K562 (cell line): Measurements from ENCODE around the gene TNRC6B. TPM values are rescaled to one million over a fixed set of nuclear protein-coding genes. Genes with fewer than 3 reads are reported as not detected.

Experiments
- ATAC-seq: fragments of 200-7000 bp; cut with Tn5 transposase; 3 replicates; pipeline ENCODE4 v1.9.1; 2020; ENCODE audit warnings: moderate library complexity
- BruUV-seq: library from RNA; stranded (reverse); fragments of 400-500 nt; replicated peaks from 2 replicates; lab custom pipeline; 2021; lab: Mats Ljungman, UMichigan
- CTCF ChIA-PET: fragments of 300-600 bp; formaldehyde crosslinking; extraction: SDS; loops from one replicate; lab custom pipeline; 2021; ENCODE audit warnings: low intra/inter-chr PET ratio; lab: Yijun Ruan, JAX
- POLR2A ChIA-PET: fragments of 300-600, 350-650 bp; sonication (Branson Sonifier 250); formaldehyde crosslinking; extraction: SDS; loops from one replicate; lab custom pipeline; 2021; ENCODE audit warnings: antibody characterized with exemption, inconsistent platforms; lab: Yijun Ruan, JAX
- DNase-seq, 4 experiments: peaks; one replicate each; pipeline versions ENCODE4 v3.0.0 to v3.0.0-alpha.2; 2011 to 2018; ENCODE audit warnings: low spot score in 3 of 4, mixed read lengths in 3 of 4; ENCODE audit errors: extremely low read depth in 1 of 4
- FAIRE-seq: peaks from 2 replicates; lab custom pipeline; 2011; peaks lifted over from hg19 to GRCh38; lab: Jason Lieb, UNC
- H2AFZ ChIP-seq: 2 replicates; pipeline ENCODE4 v1.6.0; 2011; ENCODE audit warnings: low read depth, low read length, control low read depth, inconsistent platforms
- H3K27ac ChIP-seq: fragments of 200-600 bp; 3 replicates; pipeline ENCODE4 v1.8.0; 2011; ENCODE audit warnings: low read depth, mild to moderate bottlenecking, control low read depth, inconsistent platforms, low read length, moderate library complexity, mixed read lengths; ENCODE audit errors: extremely low read depth
- H3K27me3 ChIP-seq, 2 experiments: fragments of 300-600 bp in 1 of 2; 2 replicates in 1 of 2; 3 replicates in 1 of 2; pipeline versions ENCODE4 v1.6.0 to v1.8.0; 2011; ENCODE audit warnings: inconsistent platforms in 2 of 2, low read length in 2 of 2, mild to moderate bottlenecking in 1 of 2, mixed read lengths in 1 of 2, moderate library complexity in 1 of 2; ENCODE audit not compliant: control insufficient read depth in 2 of 2, insufficient read depth in 2 of 2
- H3K36me3 ChIP-seq: fragments of 300-600 bp; 3 replicates; pipeline ENCODE4 v1.8.0; 2011; ENCODE audit warnings: mild to moderate bottlenecking, low read length, inconsistent platforms; ENCODE audit not compliant: control insufficient read depth, insufficient read depth
- H3K4me1 ChIP-seq, 2 experiments: fragments of 200-600 bp in 1 of 2; replicated peaks in 1 of 2; 2 replicates in 1 of 2; 3 replicates in 1 of 2; pipeline versions ENCODE4 v1.5.1 to v1.8.0; 2011; ENCODE audit warnings: inconsistent platforms in 2 of 2, low read length in 2 of 2, mild to moderate bottlenecking in 1 of 2, mixed read lengths in 1 of 2, moderate library complexity in 1 of 2; ENCODE audit not compliant: control insufficient read depth in 2 of 2, insufficient read depth in 2 of 2
- H3K4me2 ChIP-seq: 2 replicates; pipeline ENCODE4 v1.6.1; 2011; ENCODE audit warnings: low read length, control low read depth, inconsistent platforms, mixed read lengths; ENCODE audit not compliant: insufficient read depth
- H3K4me3 ChIP-seq: fragments of 200-600 bp; sonication (generic), shearing (Covaris generic); 2 replicates; pipeline ENCODE4 v1.5.1; 2016; ENCODE audit warnings: control low read depth, inconsistent platforms
- H3K79me2 ChIP-seq: fragments of 200-600 bp; 3 replicates; pipeline ENCODE4 v1.8.0; 2011; ENCODE audit warnings: low read length, inconsistent platforms; ENCODE audit not compliant: control insufficient read depth, insufficient read depth
- H3K9ac ChIP-seq, 2 experiments: 2 replicates each; pipeline versions ENCODE4 v1.6.0 to v1.6.1; 2011; ENCODE audit warnings: low read depth in 2 of 2, low read length in 2 of 2, control low read depth in 1 of 2, inconsistent platforms in 1 of 2, mild to moderate bottlenecking in 1 of 2, mixed read lengths in 1 of 2; ENCODE audit not compliant: insufficient read depth in 1 of 2
- H3K9me1 ChIP-seq: one replicate; pipeline ENCODE4 v1.6.0; 2011; ENCODE audit warnings: inconsistent platforms, mild to moderate bottlenecking, low read length, moderate library complexity; ENCODE audit not compliant: control insufficient read depth, insufficient read depth
- H3K9me3 ChIP-seq: replicated peaks from 2 replicates; pipeline ENCODE4 v1.5.1; 2011; ENCODE audit warnings: low read depth, low read length, inconsistent platforms; ENCODE audit not compliant: control insufficient read depth, insufficient read depth
- H4K20me1 ChIP-seq: replicated peaks from 2 replicates; pipeline ENCODE4 v1.6.1; 2011; ENCODE audit warnings: low read length, inconsistent platforms, mixed read lengths; ENCODE audit not compliant: control insufficient read depth, insufficient read depth
- HDAC1 ChIP-seq, 2 experiments: fragments of 450-650 bp; IDR thresholded peaks; 2 replicates each; pipeline ENCODE4 v1.6.1; 2016 to 2017; ENCODE audit warnings: inconsistent platforms in 1 of 2, mild to moderate bottlenecking in 1 of 2, moderate library complexity in 1 of 2
- NCOA2 ChIP-seq, 2 experiments: fragments of 450-650 bp; IDR thresholded peaks; 2 replicates each; pipeline ENCODE4 v1.6.1; 2018; ENCODE audit warnings: mild to moderate bottlenecking in 2 of 2, moderate library complexity in 1 of 2; ENCODE audit not compliant: partially characterized antibody in 2 of 2
- PCBP2 ChIP-seq: fragments of 200-400 bp; formaldehyde crosslinking; IDR thresholded peaks from 2 replicates; pipeline ENCODE4 v1.6.1; 2018; ENCODE audit warnings: low read length, low read depth, mild to moderate bottlenecking, moderate library complexity; ENCODE audit not compliant: poor library complexity, severe bottlenecking
- POLR2G ChIP-seq: fragments of 200-400 bp; formaldehyde crosslinking; IDR thresholded peaks from 2 replicates; pipeline ENCODE4 v1.6.1; 2017; ENCODE audit warnings: low read depth, mild to moderate bottlenecking, antibody characterized with exemption, low read length, moderate library complexity
- POLR3G ChIP-seq: IDR thresholded peaks from 2 replicates; pipeline ENCODE4 v1.6.1; 2011; ENCODE audit not compliant: insufficient read length, insufficient replicate concordance; ENCODE audit errors: extremely low read depth
- PTBP1 ChIP-seq: fragments of 200-400 bp; formaldehyde crosslinking; IDR thresholded peaks from 2 replicates; pipeline ENCODE4 v1.6.1; 2017; ENCODE audit warnings: low read depth, low read length
- in situ Hi-C: fragments of 300-500 bp; cut with MboI; formaldehyde crosslinking; loops from 4 replicates; pipeline ENCODE4 v1.15.0; 2018; ENCODE audit warnings: inconsistent platforms, mixed read lengths
- intact Hi-C: fragments of 100-400 bp; cut with micrococcal nuclease; formaldehyde crosslinking; loops from 2 replicates; pipeline ENCODE4 v1.14.2; 2022
- polyA plus RNA-seq, 8 experiments: library from polyadenylated mRNA; depleted of rRNA in 4 of 8; stranded (reverse) in 5 of 8; unstranded in 3 of 8; fragments of >200 nt; fragmentation: Nextera tagmentation in 2 of 8; fragmentation: Illumina TruSeq in 1 of 8; extraction: Ambion mirVana in 2 of 8; extraction: Trizol in 1 of 8; gene quantifications; 2 replicates each; pipeline versions ENCODE4 v1.2.1 to v1.2.3, GENCODE V29; 2011 to 2014; ENCODE audit warnings: inconsistent platforms in 1 of 8, missing spikeins in 1 of 8
- total RNA-seq, 7 experiments: library from RNA; depleted of rRNA in 6 of 7; stranded (reverse); fragments of >200 nt in 6 of 7; fragmentation: Illumina TruSeq in 2 of 7; extraction: Trizol in 2 of 7; gene quantifications; 2 replicates each; pipeline versions ENCODE4 v1.2.1 to v1.2.3, GENCODE V29; 2011 to 2021; ENCODE audit warnings: low replicate concordance in 1 of 7
- TF ChIP-seq, protein P1 (sequence below): sonication (generic); formaldehyde crosslinking; IDR thresholded peaks from 2 replicates; pipeline ENCODE4 v1.8.1; 2023; ENCODE audit warnings: mild to moderate bottlenecking, missing genetic modification reagents
- TF ChIP-seq, protein P2 (sequence below): sonication (generic); formaldehyde crosslinking; IDR thresholded peaks from 2 replicates; pipeline ENCODE4 v1.8.1; 2023; ENCODE audit warnings: mild to moderate bottlenecking, missing genetic modification reagents
- TF ChIP-seq, protein P3 (sequence below), 2 experiments: fragments of 450-650 bp; IDR thresholded peaks; 2 replicates each; pipeline ENCODE4 v1.6.1; 2016
- TF ChIP-seq, protein P4 (sequence below): sonication (generic); formaldehyde crosslinking; IDR thresholded peaks from 2 replicates; pipeline ENCODE4 v1.8.0; 2022; ENCODE audit warnings: mild to moderate bottlenecking, low read depth, missing genetic modification reagents
- TF ChIP-seq, protein P5 (sequence below), 2 experiments: IDR thresholded peaks in 1 of 2; conservative IDR thresholded peaks in 1 of 2; 2 replicates each; pipeline ENCODE4 v1.6.1; 2016; ENCODE audit warnings: low read depth in 2 of 2, mild to moderate bottlenecking in 1 of 2, missing compliant biosample characterization in 1 of 2, missing genetic modification characterization in 1 of 2, moderate library complexity in 1 of 2

TNRC6B gene
- total and polyA plus RNA-seq, 9 of the 15 experiments (the other 6 are each of a cell fraction or from before 2014, with no cell fraction given) = 0.96 to 18.8 (median 10.8) TPM

DNA sequence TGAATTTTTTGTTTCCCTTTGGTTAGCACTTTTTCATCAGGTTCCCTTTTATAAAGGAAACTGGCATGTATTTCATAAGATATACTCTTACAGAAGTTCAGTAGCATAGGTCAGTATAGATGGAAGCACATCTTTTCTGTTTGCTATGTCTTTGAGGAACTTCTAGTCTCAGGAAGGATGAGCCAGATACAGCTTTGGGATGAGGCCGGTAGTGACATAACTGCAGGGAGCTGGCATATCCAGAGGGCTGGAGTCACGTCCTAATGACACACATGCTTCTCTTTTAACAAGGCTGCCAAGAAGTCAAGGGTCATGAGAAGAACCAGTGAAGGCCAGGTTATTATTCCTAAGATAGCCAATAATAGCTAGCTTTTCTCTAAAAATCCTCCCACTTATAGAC lies 135.3 kb downstream of the TNRC6B start (continued):
- TF ChIP-seq, protein P1, sequence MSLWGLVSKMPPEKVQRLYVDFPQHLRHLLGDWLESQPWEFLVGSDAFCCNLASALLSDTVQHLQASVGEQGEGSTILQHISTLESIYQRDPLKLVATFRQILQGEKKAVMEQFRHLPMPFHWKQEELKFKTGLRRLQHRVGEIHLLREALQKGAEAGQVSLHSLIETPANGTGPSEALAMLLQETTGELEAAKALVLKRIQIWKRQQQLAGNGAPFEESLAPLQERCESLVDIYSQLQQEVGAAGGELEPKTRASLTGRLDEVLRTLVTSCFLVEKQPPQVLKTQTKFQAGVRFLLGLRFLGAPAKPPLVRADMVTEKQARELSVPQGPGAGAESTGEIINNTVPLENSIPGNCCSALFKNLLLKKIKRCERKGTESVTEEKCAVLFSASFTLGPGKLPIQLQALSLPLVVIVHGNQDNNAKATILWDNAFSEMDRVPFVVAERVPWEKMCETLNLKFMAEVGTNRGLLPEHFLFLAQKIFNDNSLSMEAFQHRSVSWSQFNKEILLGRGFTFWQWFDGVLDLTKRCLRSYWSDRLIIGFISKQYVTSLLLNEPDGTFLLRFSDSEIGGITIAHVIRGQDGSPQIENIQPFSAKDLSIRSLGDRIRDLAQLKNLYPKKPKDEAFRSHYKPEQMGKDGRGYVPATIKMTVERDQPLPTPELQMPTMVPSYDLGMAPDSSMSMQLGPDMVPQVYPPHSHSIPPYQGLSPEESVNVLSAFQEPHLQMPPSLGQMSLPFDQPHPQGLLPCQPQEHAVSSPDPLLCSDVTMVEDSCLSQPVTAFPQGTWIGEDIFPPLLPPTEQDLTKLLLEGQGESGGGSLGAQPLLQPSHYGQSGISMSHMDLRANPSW = no peak
- TF ChIP-seq HDAC1 (IDR thresholded peaks at IDR 0.05) = no peak

DNA sequence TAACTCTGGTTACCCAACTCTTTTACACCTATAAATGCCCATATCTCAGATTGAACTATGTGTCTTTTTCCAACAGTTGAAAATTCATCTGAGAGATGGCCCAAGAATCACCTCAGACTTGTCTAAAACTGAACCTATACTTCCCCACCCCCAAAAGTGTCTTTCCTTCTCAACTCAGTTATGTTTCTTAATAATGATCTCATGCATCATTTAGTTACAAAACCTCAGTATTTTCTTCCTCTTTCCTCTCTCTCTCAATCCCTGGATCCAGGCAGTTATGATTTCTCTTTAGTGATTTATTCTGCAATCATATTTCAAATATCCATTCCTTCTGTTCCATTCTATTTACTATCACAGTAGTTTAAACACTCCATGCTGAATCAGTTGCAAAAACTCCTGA lies 136.3 kb downstream of the TNRC6B start:
- H2AFZ ChIP-seq = no peak overlapping the region
- no peak overlapping the region for H3K9ac ChIP-seq
- H3K4me1 ChIP-seq = no peaks in the 10 kb centered on the region
- no peaks in the 10 kb centered on the region for H3K9me3 ChIP-seq
- no peak overlapping the region for H3K4me3 ChIP-seq
- H3K36me3 ChIP-seq = peaks cover 76% of the 10 kb centered on the region
- no peak for ATAC-seq
- no TSS peak for BruUV-seq
- H3K4me2 ChIP-seq = no peak overlapping the region
- peaks cover 2% of the 10 kb centered on the region for H3K9me1 ChIP-seq
- no peak for DNase-seq
- no peaks in the 10 kb centered on the region for H3K27me3 ChIP-seq
- POLR2A ChIA-PET = no interaction called here
- no peak for FAIRE-seq
- H4K20me1 ChIP-seq = no peaks in the 10 kb centered on the region
- CTCF ChIA-PET = no interaction called here
- H3K79me2 ChIP-seq = no peaks in the 10 kb centered on the region
- intact Hi-C loops = no loop called here
- H3K27ac ChIP-seq = no peak overlapping the region
- in situ Hi-C loops = no loop called here
- TF ChIP-seq PTBP1 (no peak), NCOA2 (IDR thresholded peaks at IDR 0.05; ENCODE audit: partially characterized antibody in 2 of 2) (no peak), POLR2G (no peak), POLR3G (no peak), PCBP2 (no peak)
- TF ChIP-seq, protein P2, sequence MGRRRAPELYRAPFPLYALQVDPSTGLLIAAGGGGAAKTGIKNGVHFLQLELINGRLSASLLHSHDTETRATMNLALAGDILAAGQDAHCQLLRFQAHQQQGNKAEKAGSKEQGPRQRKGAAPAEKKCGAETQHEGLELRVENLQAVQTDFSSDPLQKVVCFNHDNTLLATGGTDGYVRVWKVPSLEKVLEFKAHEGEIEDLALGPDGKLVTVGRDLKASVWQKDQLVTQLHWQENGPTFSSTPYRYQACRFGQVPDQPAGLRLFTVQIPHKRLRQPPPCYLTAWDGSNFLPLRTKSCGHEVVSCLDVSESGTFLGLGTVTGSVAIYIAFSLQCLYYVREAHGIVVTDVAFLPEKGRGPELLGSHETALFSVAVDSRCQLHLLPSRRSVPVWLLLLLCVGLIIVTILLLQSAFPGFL (CRISPR knock-in tag) = no peak
- TF ChIP-seq, protein P3, sequence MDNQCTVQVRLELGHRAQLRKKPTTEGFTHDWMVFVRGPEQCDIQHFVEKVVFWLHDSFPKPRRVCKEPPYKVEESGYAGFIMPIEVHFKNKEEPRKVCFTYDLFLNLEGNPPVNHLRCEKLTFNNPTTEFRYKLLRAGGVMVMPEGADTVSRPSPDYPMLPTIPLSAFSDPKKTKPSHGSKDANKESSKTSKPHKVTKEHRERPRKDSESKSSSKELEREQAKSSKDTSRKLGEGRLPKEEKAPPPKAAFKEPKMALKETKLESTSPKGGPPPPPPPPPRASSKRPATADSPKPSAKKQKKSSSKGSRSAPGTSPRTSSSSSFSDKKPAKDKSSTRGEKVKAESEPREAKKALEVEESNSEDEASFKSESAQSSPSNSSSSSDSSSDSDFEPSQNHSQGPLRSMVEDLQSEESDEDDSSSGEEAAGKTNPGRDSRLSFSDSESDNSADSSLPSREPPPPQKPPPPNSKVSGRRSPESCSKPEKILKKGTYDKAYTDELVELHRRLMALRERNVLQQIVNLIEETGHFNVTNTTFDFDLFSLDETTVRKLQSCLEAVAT (IDR thresholded peaks at IDR 0.05) = no peak
- TF ChIP-seq, protein P4, sequence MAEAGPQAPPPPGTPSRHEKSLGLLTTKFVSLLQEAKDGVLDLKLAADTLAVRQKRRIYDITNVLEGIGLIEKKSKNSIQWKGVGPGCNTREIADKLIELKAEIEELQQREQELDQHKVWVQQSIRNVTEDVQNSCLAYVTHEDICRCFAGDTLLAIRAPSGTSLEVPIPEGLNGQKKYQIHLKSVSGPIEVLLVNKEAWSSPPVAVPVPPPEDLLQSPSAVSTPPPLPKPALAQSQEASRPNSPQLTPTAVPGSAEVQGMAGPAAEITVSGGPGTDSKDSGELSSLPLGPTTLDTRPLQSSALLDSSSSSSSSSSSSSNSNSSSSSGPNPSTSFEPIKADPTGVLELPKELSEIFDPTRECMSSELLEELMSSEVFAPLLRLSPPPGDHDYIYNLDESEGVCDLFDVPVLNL (CRISPR knock-in tag) = no peak
- TF ChIP-seq, protein P5, sequence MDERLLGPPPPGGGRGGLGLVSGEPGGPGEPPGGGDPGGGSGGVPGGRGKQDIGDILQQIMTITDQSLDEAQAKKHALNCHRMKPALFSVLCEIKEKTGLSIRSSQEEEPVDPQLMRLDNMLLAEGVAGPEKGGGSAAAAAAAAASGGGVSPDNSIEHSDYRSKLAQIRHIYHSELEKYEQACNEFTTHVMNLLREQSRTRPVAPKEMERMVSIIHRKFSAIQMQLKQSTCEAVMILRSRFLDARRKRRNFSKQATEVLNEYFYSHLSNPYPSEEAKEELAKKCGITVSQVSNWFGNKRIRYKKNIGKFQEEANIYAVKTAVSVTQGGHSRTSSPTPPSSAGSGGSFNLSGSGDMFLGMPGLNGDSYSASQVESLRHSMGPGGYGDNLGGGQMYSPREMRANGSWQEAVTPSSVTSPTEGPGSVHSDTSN (CRISPR knock-in tag; IDR thresholded peaks at IDR 0.05; ENCODE audit: low read depth) = no peak
- TF ChIP-seq, protein P5 (tag; conservative IDR thresholded peaks at IDR 0.05; ENCODE audit: low read depth) = no peak
